GM12873 (cell line): ENCODE results near the gene MYO5C.

ENCODE experiments used
- TF ChIP-seq, protein P1 (sequence below): IDR thresholded peaks from 2 replicates; pipeline ENCODE4 v1.5.1; 2012; ENCODE audit warnings: low read depth, mild to moderate bottlenecking, moderate library complexity, low read length, control low read depth; ENCODE audit not compliant: insufficient read depth; ENCODE audit errors: missing control alignments

The MYO5C gene

DNA sequence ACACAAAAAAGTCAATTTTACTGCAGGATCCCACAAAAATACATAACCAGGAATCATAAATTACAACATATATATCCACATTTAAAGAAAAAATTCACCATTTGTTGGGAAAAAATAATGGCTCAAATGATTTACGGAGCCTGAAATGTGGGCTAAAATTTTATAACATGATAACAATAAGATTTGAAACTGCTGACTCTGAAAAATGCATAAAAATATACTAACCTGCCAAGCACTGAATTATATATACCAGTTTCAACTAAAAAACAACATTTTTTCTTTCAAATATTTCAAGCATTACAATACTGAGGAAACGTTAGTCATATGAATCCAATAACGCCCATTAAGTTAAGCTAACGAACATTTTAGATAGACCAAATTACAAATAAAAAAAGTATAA is 12.2 kb upstream of the MYO5C start:
- TF ChIP-seq, protein P1, sequence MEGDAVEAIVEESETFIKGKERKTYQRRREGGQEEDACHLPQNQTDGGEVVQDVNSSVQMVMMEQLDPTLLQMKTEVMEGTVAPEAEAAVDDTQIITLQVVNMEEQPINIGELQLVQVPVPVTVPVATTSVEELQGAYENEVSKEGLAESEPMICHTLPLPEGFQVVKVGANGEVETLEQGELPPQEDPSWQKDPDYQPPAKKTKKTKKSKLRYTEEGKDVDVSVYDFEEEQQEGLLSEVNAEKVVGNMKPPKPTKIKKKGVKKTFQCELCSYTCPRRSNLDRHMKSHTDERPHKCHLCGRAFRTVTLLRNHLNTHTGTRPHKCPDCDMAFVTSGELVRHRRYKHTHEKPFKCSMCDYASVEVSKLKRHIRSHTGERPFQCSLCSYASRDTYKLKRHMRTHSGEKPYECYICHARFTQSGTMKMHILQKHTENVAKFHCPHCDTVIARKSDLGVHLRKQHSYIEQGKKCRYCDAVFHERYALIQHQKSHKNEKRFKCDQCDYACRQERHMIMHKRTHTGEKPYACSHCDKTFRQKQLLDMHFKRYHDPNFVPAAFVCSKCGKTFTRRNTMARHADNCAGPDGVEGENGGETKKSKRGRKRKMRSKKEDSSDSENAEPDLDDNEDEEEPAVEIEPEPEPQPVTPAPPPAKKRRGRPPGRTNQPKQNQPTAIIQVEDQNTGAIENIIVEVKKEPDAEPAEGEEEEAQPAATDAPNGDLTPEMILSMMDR: no peak

GRCh38 chr15:52306270-52306669 is 10.7 kb upstream of the MYO5C start:
- TF ChIP-seq, protein P1: no peak

DNA sequence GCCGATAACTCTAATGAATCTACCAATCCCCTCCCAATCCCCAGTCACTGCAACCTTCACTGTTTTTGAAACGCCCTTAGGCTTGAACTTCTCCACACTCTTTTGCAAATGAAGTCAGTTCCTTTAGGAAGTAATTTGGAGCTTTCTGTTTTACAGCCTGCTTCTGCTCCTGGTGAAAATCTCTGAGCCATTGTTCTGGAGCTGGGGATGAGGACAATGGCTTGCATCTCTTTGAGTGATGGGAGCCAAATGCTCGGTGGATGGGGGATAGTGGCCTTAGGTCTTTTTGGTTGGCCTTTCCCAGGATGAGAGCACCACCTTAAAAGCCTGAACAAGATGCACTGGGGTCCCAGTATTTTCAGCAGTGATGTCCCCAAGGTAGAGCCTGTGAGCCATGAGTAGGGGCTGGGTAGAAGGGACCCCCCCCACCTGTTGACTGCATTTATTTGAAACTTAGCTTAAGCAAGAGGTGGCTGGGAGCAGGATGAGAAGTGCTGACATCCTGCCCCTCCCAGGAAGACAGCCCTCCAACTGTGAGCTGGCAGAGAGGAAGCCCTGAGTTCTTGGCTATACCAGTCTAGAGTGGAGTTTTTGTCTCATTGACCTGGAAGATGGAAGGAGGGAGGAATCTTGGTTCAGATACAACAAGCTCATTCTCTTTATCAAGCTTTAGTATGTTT is 7.6 kb upstream of the MYO5C start:
- TF ChIP-seq, protein P1: no peak

DNA sequence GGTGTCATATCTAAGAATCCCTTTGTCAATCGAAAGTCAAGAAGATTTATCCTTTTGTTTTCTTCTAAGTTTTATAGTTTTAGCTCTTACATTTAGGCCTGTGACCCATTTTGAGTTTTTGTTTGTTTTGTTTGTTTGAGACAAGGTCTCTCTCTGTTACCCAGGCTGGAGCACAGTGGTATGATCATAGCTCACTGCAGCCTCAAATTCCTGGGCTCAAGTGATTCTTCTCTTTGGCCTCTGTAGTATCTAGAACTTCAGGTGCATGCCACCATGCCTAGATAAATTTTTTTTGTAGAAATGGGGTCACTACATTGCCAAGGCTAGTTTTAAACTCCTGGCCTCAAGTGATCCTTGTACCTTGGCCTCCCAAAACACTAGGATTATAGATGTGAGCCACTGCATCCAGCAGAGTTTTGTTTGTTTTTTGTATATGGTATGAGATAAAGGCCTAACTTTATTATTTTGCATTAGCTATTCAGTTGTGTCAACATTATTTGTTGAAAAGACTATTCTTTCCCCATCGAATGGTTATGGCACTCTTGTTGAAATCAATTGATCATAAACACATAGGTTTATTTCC is 5.8 kb upstream of the MYO5C start:
- TF ChIP-seq, protein P1: no peak

GRCh38 chr15:52294881-52295420 is 653 bp downstream of the MYO5C start:
- TF ChIP-seq, protein P1: no peak

- TF ChIP-seq, protein P1: no peak
Observed at GRCh38 chr15:52292780-52293392, 2.7 kb downstream of the MYO5C start.

GRCh38 chr15:52291204-52291603 is 4.4 kb downstream of the MYO5C start:
- TF ChIP-seq, protein P1: no peak
